Measurements from ENCODE around the gene MAP4K3. TPM values are rescaled to one million over a fixed set of nuclear protein-coding genes. Genes with fewer than 3 reads are reported as not detected.
A peak's percentile ranks its signal among the peaks of the same experiment; 100 is the strongest.

Gene MAP4K3
- total and polyA plus RNA-seq, 9 of the 15 experiments (the other 6 are each of a cell fraction or from before 2014, with no cell fraction given): 3.1 to 30.0 (median 16.9) TPM

DNA sequence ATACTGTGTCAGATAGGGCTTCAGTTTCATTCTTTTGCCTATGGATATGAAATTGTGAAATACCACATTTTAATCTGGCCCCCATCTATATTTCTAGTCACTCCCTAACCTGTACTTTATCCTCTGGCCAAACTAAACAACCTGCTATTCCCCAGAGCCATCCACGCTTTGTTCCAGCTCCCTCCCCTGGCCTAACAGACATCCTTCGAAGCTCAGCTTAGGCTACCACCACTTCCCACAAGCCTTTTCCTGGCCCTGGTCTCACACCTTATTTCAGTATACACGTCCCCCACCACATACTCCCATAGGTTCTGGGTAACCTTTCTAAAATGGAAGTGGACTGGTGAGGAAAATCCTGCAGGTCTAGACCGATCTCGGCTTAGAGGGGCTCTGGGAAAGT, 55.4 kb downstream of the MAP4K3 start:
- ChIA-PET CTCF (ENCODE audit: low intra/inter-chr PET ratio) (interaction anchor here (0.6 kb wide), 1 partner anchor 57 kb away, joined by 3 read pairs; no protein-coding TSS in a partner anchor), POLR2A (interaction anchor here (0.6 to 1.0 kb wide), 2 partner anchors 12 to 13 kb away, joined by 3 read pairs; no protein-coding TSS in a partner anchor)
- Histone ChIP-seq H4K20me1 (replicated peaks; ENCODE audit: control insufficient read depth, insufficient read depth, low read length) (no peaks in the 10 kb centered on the region), H3K36me3 (ENCODE audit: control insufficient read depth, insufficient read depth, low read length) (peaks cover 3% of the 10 kb centered on the region; the same call in 1 of the 3 replicates), H3K9me3 (replicated peaks; ENCODE audit: control insufficient read depth, insufficient read depth, low read depth, low read length) (no peaks in the 10 kb centered on the region), H3K9ac (ENCODE audit: insufficient read depth in 1 of 2, low read depth in 2 of 2, low read length in 2 of 2) (no peak overlapping the region), H3K79me2 (ENCODE audit: control insufficient read depth, insufficient read depth, low read length) (peaks cover 81% of the 10 kb centered on the region), H3K27ac (ENCODE audit: extremely low read depth, low read depth, low read length) (no peak overlapping the region), H3K4me2 (ENCODE audit: insufficient read depth, low read length) (no peak overlapping the region), H3K9me1 (ENCODE audit: control insufficient read depth, insufficient read depth, low read length) (no peaks in the 10 kb centered on the region), H3K27me3 (ENCODE audit: control insufficient read depth in 2 of 2, insufficient read depth in 2 of 2, low read length in 2 of 2) (no peaks in the 10 kb centered on the region), H3K4me3 (no peak overlapping the region), H3K4me1 (replicated peaks in 1 of 2; ENCODE audit: control insufficient read depth in 2 of 2, insufficient read depth in 2 of 2, low read length in 2 of 2) (peaks cover 3 to 8% of the 10 kb centered on the region in 2 experiments), H2AFZ (ENCODE audit: low read depth, low read length) (no peak overlapping the region)
- in situ Hi-C loops (cut with MboI) (no loop called here), intact Hi-C loops (cut with micrococcal nuclease) (no loop called here)
- DNase-seq (ENCODE audit: extremely low read depth in 1 of 4, low spot score in 3 of 4) (peak in 1 of 4 experiments; percentile 14), FAIRE-seq (peak; percentile 26), ATAC-seq (peak; percentile 32)
- no peak for TF ChIP-seq FOXJ2 (tag; IDR thresholded peaks at IDR 0.05)
- no peak for TF ChIP-seq CBFA2T3 (IDR thresholded peaks at IDR 0.05)
- no peak for TF ChIP-seq GTF2E2 (tag; IDR thresholded peaks at IDR 0.05)
- TF ChIP-seq RUNX1 (IDR thresholded peaks at IDR 0.05; ENCODE audit: low read depth): no peak
- no peak for TF ChIP-seq TARDBP (IDR thresholded peaks at IDR 0.05)
- no peak for TF ChIP-seq HMG20B (CRISPR knock-in tag; IDR thresholded peaks at IDR 0.05)
- TF ChIP-seq, protein P1, sequence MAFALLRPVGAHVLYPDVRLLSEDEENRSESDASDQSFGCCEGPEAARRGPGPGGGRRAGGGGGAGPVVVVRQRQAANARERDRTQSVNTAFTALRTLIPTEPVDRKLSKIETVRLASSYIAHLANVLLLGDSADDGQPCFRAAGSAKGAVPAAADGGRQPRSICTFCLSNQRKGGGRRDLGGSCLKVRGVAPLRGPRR (CRISPR knock-in tag; IDR thresholded peaks at IDR 0.05): no peak
- no peak for TF ChIP-seq PTTG1 (tag; IDR thresholded peaks at IDR 0.05; ENCODE audit: low read depth)
- no TSS peak for BruUV-seq (replicated peaks)
- WGBS (ENCODE audit: insufficient coverage, low coverage, missing lambda C conversion rate): 51% methylated on average over 5 of the region's 5 CpGs
